Measurements from ENCODE around the gene PACRG. TPM values are rescaled to one million over a fixed set of nuclear protein-coding genes. Genes with fewer than 3 reads are reported as not detected.

The PACRG gene
- polyA plus RNA-seq, 1 of the 3 experiments (the other 2 are of a cell fraction) = 0.56 TPM

DNA sequence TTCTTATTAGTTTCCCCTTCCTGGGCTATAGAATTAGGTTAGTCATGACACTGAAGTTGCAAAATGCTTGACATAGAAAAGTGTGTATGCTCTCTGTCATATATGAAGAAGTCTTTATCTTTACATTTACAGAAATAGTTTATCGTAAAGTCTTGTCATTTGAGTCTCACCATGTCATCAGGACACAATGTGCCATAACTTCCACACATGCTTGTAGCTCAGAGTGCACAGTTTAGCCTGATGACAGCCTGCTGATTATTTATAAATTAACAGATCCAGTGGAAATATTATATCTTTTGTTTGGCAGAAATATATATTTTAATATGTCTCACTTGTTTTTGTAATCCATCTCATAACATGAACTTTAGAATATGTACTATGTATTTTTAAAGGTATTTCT is 399.8 kb downstream of the PACRG start:
- 52% methylated on average over 1 of the region's 1 CpG for WGBS (ENCODE audit: low lambda C conversion rate)
- TF ChIP-seq MEF2A (IDR thresholded peaks at IDR 0.05; ENCODE audit: borderline replicate concordance, low read depth) (no peak), TAF1 (IDR thresholded peaks at IDR 0.05; ENCODE audit: borderline replicate concordance, low read depth, low read length) (no peak), JUND (IDR thresholded peaks at IDR 0.05) (no peak)
- CTCF ChIA-PET = interaction anchor here (1.3 to 1.7 kb wide), 2 partner anchors 35 to 271 kb away, joined by 3 to 5 read pairs; no protein-coding TSS in a partner anchor

DNA sequence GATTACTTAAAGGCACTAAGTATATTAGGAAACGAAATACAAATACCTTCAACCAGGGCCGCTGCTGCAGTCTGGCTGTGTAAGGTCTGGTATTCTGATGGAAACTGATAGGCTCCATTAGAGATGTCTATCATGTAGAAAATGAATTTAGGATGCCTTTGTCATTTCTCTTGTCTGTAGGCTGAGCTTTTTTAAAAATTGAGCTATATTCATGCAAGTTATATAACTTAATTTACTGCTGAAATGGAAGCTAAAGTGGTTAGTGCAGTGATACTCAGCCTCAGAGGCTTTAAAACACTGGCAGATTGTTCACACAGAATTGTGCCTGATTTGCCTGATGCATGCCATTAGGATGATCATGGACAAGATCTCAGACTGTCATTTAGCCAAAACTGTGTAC is 400.6 kb downstream of the PACRG start:
- Histone ChIP-seq H3K4me2 (no peak overlapping the region), H3K4me3 (ENCODE audit: low read depth in 2 of 2, low read length in 1 of 2) (no peak overlapping the region), H2AFZ (ENCODE audit: low read depth) (no peak overlapping the region), H3F3A (replicated peaks; ENCODE audit: insufficient read depth) (no peaks in the 10 kb centered on the region), H3K27ac (ENCODE audit: low read depth in 2 of 2, low read length in 1 of 2) (peak overlapping the region in 1 of 2 experiments; percentile 60; a peak in 1 of 4 replicates), H3K79me2 (ENCODE audit: insufficient read depth) (no peaks in the 10 kb centered on the region), H3K27me3 (ENCODE audit: insufficient read depth) (no peaks in the 10 kb centered on the region), H3K36me3 (replicated peaks in 1 of 2; ENCODE audit: control insufficient read depth in 1 of 2, insufficient read depth in 2 of 2, low read length in 1 of 2) (no peaks in the 10 kb centered on the region), H4K20me1 (ENCODE audit: insufficient read depth) (no peaks in the 10 kb centered on the region), H3K9me2 (no peaks in the 10 kb centered on the region), H3K4me1 (ENCODE audit: control insufficient read depth in 1 of 2, insufficient read depth in 2 of 2, low read depth in 1 of 2, low read length in 1 of 2) (peaks cover 0 to 11% of the 10 kb centered on the region in 2 experiments; a peak in 2 of 4 replicates), H3K9me3 (no peaks in the 10 kb centered on the region), H3K9ac (no peak overlapping the region)
- DNase-seq = peak; percentile 70
- ChIA-PET CTCF (interaction anchor here (1.3 to 1.7 kb wide), 2 partner anchors 35 to 272 kb away, joined by 3 to 5 read pairs; no protein-coding TSS in a partner anchor), POLR2A (no interaction called here)
- WGBS (ENCODE audit: low lambda C conversion rate) = 4% methylated on average over 2 of the region's 2 CpGs
- TF ChIP-seq FOXJ3 (CRISPR knock-in tag; IDR thresholded peaks at IDR 0.05) = peak; percentile 88
- peak; percentile 52; the same call in 1 of the 2 replicates for TF ChIP-seq MXI1 (IDR thresholded peaks at IDR 0.05; ENCODE audit: low read depth, low read length)
- TF ChIP-seq EP300 (IDR thresholded peaks at IDR 0.05; ENCODE audit: borderline replicate concordance in 1 of 2, low read depth in 1 of 2, low read length in 1 of 2) = peak in 1 of 2 experiments; percentile 87; a peak in 2 of 4 replicates
- no peak for TF ChIP-seq RXRA (IDR thresholded peaks at IDR 0.05; ENCODE audit: borderline replicate concordance, low read depth)
- TF ChIP-seq TEAD4 (IDR thresholded peaks at IDR 0.05; ENCODE audit: borderline replicate concordance, insufficient read depth) = 0 out of 2 replicates have a peak, but pooled peaks have one; percentile 21
- TF ChIP-seq ELF1 (IDR thresholded peaks at IDR 0.05) = no peak
- TF ChIP-seq MEF2A (IDR thresholded peaks at IDR 0.05; ENCODE audit: borderline replicate concordance, low read depth) = no peak
- no peak for TF ChIP-seq IRF3 (IDR thresholded peaks at IDR 0.05; ENCODE audit: low read depth, low read length)
- peak; percentile 93; the same call in 1 of the 2 replicates for TF ChIP-seq RCOR1 (IDR thresholded peaks at IDR 0.05; ENCODE audit: low read length)
- TF ChIP-seq RFX5 (IDR thresholded peaks at IDR 0.05; ENCODE audit: low read length) = no peak
- TF ChIP-seq CHD2 (IDR thresholded peaks at IDR 0.05; ENCODE audit: low read length, partially characterized antibody) = peak; percentile 76
- peak; percentile 88; the same call in 1 of the 2 replicates for TF ChIP-seq GATA2 (CRISPR knock-in tag; IDR thresholded peaks at IDR 0.05)
- TF ChIP-seq GABPA (IDR thresholded peaks at IDR 0.05; ENCODE audit: low read depth) = no peak
- peak; percentile 17; the same call in 1 of the 2 replicates for TF ChIP-seq TCF12 (IDR thresholded peaks at IDR 0.05)
- TF ChIP-seq NRF1 (IDR thresholded peaks at IDR 0.05; ENCODE audit: low read depth, low read length) = no peak
- no peak; the same call in 1 of the 2 replicates for TF ChIP-seq RAD21 (IDR thresholded peaks at IDR 0.05; ENCODE audit: low read length)

More for the DNA sequence above, 399.8 kb downstream of the PACRG start:
- POLR2A ChIA-PET = no interaction called here
- H3K9ac ChIP-seq = no peak overlapping the region
- no peaks in the 10 kb centered on the region for H3K9me2 ChIP-seq
- no peak overlapping the region for H2AFZ ChIP-seq (ENCODE audit: low read depth)
- peaks cover 0 to 11% of the 10 kb centered on the region in 2 experiments; a peak in 2 of 4 replicates for H3K4me1 ChIP-seq (ENCODE audit: control insufficient read depth in 1 of 2, insufficient read depth in 2 of 2, low read depth in 1 of 2, low read length in 1 of 2)
- H3K79me2 ChIP-seq (ENCODE audit: insufficient read depth) = no peaks in the 10 kb centered on the region
- H4K20me1 ChIP-seq (ENCODE audit: insufficient read depth) = no peaks in the 10 kb centered on the region
- H3K27ac ChIP-seq (ENCODE audit: low read depth in 2 of 2, low read length in 1 of 2) = peak overlapping the region in 1 of 2 experiments; percentile 69; a peak in 1 of 4 replicates
- no peak overlapping the region for H3K4me3 ChIP-seq (ENCODE audit: low read depth in 2 of 2, low read length in 1 of 2)
- DNase-seq = no peak
- no peaks in the 10 kb centered on the region for H3F3A ChIP-seq (replicated peaks; ENCODE audit: insufficient read depth)
- no peaks in the 10 kb centered on the region for H3K9me3 ChIP-seq
- H3K27me3 ChIP-seq (ENCODE audit: insufficient read depth) = no peaks in the 10 kb centered on the region
- no peak overlapping the region for H3K4me2 ChIP-seq
- H3K36me3 ChIP-seq (replicated peaks in 1 of 2; ENCODE audit: control insufficient read depth in 1 of 2, insufficient read depth in 2 of 2, low read length in 1 of 2) = no peaks in the 10 kb centered on the region
